Bronchial epithelial cell (primary cell): Measurements from ENCODE around the gene PTGER1. TPM values are rescaled to one million over a fixed set of nuclear protein-coding genes. Genes with fewer than 3 reads are reported as not detected.

ENCODE experiments used
- DNase-seq: peaks from one replicate; pipeline ENCODE4 v3.0.0-alpha.2; 2010; ENCODE audit warnings: low read depth
- FAIRE-seq: peaks from 2 replicates; lab custom pipeline; 2011; peaks lifted over from hg19 to GRCh38; lab: Jason Lieb, UNC
- H3K27me3 ChIP-seq: 2 replicates; pipeline ENCODE4 v1.5.1; 2011; ENCODE audit warnings: low read length; ENCODE audit not compliant: control insufficient read depth, insufficient read depth
- H3K36me3 ChIP-seq: 2 replicates; pipeline ENCODE4 v1.5.1; 2011; ENCODE audit warnings: low read length; ENCODE audit not compliant: control insufficient read depth, insufficient read depth
- H3K4me3 ChIP-seq: 2 replicates; pipeline ENCODE4 v1.5.1; 2011; ENCODE audit warnings: mild to moderate bottlenecking, low read depth, low read length, control low read depth
- total RNA-seq: library from RNA; depleted of rRNA; stranded (reverse); fragments of >200 nt; gene quantifications from 2 replicates; pipeline ENCODE4 v1.2.1, GENCODE V29; 2014
- TF ChIP-seq, protein P1 (sequence below): IDR thresholded peaks from 2 replicates; pipeline ENCODE4 v1.5.1; 2011; ENCODE audit warnings: mild to moderate bottlenecking, moderate library complexity, low read length, control low read depth, inconsistent platforms; ENCODE audit not compliant: insufficient read depth, severe bottlenecking

Gene PTGER1
- total RNA-seq, 1 donor from 2014 or later, result 2.6 TPM

DNA sequence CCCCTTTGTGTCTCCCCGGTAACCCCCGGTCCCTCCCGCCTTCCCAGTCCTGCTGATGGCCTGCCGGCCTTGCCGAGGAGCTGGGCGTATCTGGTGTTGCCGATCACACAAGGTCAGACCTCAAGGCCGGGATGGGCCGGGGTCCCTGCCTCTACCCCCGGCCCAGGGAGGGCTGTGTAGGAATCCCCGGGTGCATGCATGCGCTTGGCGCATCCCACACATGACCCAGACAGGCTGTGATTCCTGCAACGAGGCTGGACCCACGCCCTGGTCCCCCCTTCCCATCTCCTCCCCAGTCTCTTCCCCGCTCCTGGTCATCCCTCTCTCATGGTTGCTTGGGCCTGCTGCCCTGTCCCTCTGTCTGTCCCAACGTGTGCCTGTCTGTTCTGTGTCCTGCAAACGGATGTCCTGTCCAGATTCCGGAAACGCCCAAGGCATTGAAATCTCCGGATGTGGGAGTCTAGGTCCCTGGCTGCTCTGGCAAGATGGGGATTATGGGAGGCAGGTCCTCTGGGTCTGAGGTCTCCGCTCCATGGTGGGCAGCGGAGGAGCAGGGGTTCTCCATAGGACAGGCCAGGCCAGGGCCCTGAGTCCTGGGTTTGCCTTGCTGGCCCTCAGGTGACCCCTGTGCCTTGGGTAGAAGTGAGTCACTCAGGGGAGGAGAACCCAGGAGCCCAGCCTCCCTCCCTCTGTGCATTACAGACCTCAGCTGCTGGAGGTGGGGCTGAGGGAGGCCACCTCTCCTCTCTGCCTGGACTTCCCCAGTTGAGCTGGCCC is 40.4 kb downstream of the PTGER1 start:
- DNase-seq, result peak; percentile 46
- TF ChIP-seq, protein P1, sequence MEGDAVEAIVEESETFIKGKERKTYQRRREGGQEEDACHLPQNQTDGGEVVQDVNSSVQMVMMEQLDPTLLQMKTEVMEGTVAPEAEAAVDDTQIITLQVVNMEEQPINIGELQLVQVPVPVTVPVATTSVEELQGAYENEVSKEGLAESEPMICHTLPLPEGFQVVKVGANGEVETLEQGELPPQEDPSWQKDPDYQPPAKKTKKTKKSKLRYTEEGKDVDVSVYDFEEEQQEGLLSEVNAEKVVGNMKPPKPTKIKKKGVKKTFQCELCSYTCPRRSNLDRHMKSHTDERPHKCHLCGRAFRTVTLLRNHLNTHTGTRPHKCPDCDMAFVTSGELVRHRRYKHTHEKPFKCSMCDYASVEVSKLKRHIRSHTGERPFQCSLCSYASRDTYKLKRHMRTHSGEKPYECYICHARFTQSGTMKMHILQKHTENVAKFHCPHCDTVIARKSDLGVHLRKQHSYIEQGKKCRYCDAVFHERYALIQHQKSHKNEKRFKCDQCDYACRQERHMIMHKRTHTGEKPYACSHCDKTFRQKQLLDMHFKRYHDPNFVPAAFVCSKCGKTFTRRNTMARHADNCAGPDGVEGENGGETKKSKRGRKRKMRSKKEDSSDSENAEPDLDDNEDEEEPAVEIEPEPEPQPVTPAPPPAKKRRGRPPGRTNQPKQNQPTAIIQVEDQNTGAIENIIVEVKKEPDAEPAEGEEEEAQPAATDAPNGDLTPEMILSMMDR, result no peak
- Histone ChIP-seq H3K27me3 (peaks cover 6% of the 10 kb centered on the region), H3K4me3 (no peak overlapping the region), H3K36me3 (no peaks in the 10 kb centered on the region)
- FAIRE-seq, result no peak

DNA sequence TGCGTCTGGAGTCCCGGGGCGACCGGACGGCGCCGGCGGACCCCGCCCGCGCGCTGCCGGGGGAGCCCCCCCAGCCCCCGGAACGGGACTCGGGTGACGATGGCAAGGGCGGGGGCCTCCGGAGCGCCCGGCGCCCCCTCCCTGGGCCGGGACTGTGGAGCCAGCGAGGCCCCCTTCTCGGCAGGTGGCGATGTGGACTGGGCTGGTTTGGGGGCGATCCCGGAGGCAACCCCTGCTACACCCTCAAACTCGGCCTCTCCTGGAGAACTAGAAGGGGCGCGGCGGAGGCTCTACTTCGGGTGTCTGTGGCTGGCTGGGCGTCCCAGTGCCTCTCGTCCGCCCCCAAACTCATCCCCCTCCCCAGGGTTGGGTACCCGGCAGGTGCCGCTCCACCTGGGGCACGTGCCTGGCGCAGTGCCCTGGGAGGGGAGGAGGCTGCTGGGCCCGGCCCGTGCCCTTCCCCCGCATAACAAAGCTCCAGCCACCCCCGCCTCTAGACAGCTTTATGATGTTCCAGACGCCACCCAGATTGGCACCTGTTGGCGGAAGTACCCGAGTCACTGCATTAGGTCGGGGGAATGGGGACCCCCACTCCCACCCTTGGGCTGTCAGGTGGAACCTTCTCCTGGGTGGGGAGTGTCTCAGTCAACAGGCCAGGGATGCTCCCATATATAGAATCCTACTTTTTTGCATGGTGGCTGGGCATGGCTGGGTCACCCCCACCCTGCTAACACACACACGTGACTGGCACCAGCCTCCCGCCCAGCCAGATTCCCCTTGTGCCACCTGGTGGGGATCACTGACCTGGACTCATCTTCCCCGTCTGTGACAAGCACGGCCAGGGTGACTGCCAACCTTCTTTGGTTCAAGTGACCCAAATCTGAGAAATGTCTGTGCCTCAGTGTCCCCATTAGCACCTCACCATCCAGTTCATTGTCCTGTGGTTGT is 41.3 kb downstream of the PTGER1 start:
- H3K4me3 ChIP-seq, result peak overlapping the region; percentile 17
- TF ChIP-seq, protein P1, result no peak
- peaks cover 6% of the 10 kb centered on the region for H3K27me3 ChIP-seq
- DNase-seq (no peak), FAIRE-seq (no peak)
- no peaks in the 10 kb centered on the region for H3K36me3 ChIP-seq

DNA sequence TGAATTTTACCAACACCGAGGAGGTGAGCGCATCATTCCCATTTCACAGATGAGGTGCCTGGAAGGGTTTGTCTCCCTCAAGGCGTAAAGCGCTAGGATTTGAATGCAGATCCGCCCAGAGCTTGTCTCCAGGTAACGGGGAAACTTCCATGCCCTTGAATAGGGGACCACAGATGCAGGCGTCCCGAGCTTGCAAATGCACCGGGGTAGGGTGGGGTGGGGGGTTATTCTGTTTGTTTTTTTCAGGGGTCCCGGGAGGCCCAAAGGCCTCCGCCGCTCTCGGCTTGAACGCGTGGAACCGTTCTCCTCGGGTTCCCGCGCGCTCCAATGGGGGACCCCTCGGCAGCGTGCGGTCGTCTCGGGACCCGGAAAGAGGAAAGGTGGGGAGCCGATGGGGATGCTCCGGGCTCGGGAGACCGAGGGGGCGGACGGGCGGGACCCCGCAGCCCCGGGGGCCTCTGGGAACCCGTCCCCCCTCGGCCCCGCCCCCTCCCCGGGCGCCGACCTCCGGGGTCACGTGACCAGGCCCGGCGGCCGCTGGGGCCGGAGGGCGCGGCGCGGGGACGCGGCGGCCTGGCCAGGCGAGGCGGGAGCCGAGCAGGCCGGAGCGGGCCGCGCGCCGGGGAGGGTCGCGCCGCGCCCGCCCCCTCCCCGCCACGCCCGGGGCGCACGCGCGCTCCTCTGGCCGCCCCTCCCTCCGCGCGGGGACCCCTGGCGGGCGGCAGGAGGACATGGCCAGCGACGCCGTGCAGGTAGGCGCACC is 42.2 kb downstream of the PTGER1 start, which contains the start of gene PKN1:
PKN1 (plus strand) TSS at position 516 of the 763 bp plus-strand sequence; CDS start at position 732, 216 bp downstream.
- DNase-seq (no peak), FAIRE-seq (no peak)
- H3K4me3 ChIP-seq, result peak within 1 kb of the TSS; percentile 17
- TF ChIP-seq, protein P1, result no peak
- H3K27me3 ChIP-seq, result peaks cover 6% of the 10 kb centered on the region
- no peaks in the 10 kb centered on the region for H3K36me3 ChIP-seq

DNA sequence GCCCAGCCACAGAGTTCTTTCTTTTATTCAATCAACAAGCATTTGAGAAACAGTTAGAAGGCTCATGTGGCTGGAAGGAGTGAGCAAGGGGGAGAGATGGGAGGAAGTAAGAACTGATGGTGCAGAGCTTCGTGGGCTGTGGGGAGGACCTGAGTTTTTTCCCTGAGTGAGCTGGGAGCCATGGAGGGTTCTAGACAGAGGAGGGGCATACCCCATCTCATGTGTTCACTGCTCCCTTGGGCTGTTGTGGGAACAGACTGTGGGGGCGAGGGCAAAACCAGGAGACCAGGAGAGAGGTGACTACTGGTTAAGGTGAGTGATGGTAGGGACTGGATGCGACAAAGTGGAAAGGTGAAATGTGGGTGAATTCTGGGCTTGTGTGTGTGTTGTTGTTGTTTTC is 44.4 kb downstream of the PTGER1 start:
- Histone ChIP-seq H3K36me3 (no peaks in the 10 kb centered on the region), H3K27me3 (peaks cover 6% of the 10 kb centered on the region), H3K4me3 (no peak overlapping the region)
- FAIRE-seq (no peak), DNase-seq (no peak)
- TF ChIP-seq, protein P1, result no peak

DNA sequence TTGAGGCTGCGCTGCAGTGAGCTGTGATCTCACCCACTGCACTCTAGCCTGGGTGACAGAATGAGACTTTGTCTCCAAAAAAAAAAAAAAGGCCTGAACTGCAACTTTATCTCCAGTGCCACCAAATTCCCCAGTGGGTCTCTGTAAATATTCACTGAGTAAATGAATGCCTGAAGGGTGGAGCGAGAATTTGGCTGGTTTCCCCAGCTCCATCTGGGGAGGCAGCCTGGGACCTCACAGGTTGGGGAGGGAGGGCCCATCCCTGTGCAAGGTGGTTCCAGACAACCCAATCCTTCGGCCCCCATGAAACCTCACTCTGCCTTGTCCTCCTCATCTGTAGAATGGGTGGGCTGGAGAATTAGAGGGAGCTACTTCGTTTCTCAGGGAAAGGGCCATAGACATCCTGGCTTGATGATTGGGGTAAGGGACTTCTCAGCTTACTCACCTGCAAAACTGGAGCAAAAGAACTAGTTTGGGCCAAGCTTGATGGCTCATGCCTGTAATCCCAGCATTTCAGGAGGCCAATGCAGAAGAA is 46.2 kb downstream of the PTGER1 start:
- Histone ChIP-seq H3K4me3 (no peak overlapping the region), H3K36me3 (no peaks in the 10 kb centered on the region), H3K27me3 (peaks cover 6% of the 10 kb centered on the region)
- FAIRE-seq (no peak), DNase-seq (no peak)
- TF ChIP-seq, protein P1, result no peak
